ENCODE data around the gene PKLR.
A peak's percentile ranks its signal among the peaks of the same experiment; 100 is the strongest.
"Not testable (repeated sequence)": the region's sequence is repeated elsewhere in the genome, so short reads cannot be mapped to it uniquely, and the experiment has no call there.

PKLR gene

DNA sequence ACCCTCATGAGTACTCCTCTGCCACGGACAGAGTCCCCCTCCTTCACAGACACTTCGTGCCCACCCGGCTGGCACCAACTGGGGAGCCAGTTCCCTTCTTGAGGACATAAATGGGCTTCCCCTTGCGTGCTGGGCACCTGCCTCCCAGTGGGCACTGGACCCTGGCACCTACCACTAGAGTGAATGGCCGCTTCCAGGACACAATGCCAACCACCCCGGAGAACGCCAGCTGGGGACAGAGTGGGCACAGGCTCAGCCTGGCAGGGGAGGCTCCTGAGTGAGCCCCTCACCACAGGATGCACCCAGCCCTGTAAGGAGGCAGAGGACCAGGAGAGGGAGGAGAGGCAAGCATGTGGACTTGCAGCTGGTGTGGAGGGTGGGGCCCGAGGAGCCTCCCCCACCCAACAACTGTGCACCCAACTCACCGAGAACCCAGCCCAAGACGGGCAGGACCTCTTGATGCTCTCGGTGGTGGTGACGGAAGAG lies 47.0 kb downstream of the PKLR start:
- DNase-seq: no peak

DNA sequence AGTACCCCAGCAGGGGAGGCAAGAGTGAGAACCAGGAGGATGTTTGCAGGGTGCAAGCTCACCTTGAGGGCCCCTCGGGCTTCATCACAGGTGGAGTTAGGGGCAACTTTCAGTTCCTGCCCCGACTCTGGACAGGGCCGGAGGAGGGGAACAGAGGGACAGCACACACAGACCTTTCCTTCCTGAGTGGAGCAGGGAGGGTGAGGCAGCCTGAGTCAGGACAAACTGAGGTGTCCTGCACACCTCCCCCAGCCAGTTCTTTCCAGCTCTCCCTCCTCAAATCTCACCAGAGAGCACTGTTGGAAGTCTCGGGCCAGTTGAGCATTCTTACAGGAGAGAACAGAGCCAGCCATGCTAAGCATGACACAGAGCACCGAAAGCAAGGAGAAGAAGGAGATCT lies 47.4 kb downstream of the PKLR start:
- DNase-seq: no peak

DNA sequence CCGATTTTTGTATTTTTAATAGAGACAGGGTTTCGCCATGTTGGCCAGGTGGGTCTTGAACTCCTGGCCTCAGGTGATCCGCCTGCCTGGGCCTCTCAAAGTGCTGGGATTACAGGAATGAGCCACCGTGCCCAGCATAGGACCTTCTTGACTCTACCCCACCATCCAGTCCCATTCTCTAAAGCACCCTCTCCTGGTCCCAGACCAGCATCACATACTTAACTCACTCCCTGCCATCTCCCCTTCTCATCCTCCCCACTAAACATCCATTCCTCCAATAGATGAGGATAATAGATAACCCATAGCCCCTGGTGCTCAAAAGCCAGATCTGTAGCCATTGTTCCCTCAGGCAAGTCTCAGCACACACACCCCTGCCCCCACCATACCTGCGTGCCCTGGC lies 48.0 kb downstream of the PKLR start:
- DNase-seq: no peak

DNA sequence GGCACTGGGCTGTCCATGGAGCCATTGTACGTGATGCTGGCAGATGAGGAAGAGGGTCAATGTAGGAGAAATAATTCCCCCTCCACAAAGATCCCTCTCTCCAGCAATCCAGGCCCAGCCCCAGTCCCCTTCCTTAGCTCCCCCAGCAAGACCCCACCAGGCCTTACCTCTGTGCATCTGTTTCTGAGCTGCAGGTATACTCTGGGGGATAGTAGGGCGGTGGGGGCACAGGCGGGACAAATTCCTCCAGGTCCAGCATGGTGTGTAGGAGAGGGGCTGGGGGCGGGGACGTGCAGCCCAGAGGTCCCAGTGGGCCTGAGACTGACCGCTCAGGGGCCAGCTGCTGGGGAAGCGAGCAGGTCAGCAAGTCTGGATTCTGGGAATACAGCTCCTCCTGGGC lies 49.7 kb downstream of the PKLR start:
- DNase-seq: no peak

DNA sequence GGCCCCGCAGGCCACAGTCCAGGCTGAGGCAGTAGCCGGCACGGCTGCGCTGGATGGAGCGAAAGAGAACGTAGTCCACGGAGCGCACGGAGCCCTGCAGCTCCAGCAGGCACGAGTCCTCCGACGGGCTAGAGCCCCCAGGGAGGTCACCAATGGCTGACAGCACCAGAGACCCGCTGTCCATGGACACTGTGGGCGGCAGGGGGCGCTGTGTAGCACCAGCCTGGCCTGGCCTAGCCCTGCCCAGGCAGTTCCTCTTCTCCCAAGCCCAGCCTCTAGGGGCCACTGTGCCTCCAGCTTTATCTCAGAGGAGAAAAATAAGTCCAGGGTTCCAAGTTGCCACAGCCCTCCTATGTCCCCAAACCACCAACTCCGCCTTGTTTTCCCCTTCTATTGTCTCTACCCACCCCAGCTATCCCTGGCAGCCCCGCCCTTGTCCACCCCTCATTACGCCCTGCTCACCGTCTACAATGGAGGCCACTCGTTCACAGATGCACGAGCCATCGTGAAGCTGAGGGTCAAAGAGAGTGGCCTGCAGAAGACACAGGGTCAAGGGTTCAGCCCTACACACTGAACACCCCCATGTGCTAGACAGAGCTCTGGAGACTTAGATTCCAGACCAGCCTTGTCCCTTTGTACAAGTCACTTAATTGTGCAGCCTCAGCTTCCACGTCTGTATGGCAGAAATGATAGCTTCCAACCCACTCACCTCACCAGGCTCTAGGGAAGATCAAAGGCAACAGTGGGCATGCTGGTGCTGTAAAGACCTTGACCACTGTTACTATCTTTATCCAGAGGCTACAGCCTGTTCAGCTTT lies 50.4 kb downstream of the PKLR start:
- DNase-seq: peak; percentile 96

DNA sequence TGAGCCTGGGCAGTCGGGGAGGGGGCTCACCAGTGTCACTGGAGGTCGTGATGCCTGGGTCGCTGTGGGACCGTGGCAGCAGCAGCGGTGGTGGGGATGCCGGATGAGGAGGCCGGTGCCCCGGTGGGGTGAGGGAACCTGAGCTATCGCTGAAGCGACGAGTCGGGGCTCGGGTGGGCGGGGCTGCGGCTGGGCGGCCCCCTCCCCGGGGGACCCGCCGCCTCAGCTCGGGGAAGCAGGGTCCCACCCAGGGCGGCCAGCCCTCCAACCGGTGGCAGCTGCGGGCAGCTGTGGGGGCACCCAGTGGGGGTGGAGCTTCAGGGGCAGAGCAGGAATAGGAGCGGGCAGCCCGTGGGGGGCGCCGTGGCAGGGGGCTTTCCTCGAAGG lies 51.0 kb downstream of the PKLR start:
- DNase-seq: no peak

DNA sequence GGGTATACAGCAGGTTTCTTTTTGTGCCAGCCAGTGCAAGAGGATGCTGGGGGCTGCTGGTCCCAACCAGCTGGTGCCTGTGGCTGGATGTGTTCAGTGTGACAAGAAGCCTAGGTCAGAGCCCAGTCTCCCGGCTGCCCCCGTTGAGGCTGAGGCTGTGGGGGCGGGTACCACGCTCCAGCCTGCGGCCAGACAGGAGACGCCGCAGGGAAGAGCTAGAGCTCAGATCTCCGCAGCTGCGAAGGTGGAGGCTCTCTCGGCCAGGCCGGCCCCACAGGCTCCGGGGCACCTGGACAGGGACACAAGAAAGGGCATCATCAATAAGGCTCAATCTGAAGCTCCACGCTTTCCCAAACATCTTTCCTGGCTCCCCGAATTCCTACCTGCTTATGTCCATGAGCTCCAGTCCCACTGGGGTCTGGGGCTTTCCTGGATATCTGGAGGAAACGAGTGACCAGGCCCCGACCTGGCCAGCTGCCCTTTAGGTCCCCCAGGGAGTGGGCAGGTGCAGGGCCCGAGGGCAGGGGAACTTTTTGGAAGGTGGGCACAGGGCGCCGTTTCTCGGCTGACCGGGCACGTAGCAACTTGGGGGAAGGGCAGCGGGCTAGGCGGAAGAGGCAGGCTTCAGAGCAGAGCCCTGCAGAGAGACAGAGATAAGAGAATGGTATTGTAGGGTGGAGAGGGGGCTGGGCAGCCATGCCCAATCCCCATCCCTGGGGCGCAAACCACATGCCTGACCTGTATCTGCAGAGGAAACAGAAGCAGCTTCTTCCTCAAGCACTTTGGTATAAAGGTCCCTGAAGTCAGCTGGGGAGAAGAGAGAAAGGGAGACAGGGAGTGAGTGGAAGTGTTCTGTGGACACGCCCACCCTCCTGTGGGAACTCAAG lies 53.3 kb downstream of the PKLR start:
- no peak for DNase-seq

DNA sequence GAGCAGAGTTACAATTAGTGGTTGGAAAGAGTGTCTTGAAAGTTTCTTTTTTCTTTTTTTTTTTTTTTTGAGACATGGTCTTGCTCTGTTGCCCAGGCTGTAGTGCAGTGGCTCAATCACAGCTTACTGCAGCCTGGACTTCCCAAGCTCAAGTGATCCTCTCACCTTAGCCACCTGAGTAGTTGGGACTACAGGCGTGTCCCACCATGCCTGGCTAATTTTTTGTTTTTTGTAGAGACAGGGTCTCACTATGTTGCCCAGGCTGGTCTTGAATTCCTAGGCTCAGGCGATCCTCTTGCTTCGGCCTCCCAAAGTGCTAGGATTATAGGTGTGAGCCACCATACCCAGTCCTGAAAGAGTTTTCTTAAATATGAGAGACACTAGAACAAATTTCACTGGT lies 54.4 kb downstream of the PKLR start:
- DNase-seq: not testable (repeated sequence)

DNA sequence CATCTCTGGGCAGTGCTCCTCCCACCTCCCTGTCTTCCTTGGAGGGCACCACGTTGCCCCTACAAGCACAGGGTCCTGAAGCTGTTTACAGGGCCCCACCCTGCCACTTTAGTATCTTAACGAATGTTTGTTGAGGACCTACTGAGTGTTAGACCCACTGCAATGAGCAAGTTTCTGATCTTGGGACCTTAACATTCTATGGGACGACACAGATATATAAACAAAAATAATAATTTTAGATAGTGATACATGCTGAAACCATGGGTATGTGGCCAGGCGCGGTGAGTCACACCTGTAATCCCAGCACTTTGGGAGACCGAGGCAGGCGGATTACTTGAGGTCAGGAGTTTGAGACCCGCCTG lies 56.1 kb downstream of the PKLR start:
- DNase-seq: no peak

DNA sequence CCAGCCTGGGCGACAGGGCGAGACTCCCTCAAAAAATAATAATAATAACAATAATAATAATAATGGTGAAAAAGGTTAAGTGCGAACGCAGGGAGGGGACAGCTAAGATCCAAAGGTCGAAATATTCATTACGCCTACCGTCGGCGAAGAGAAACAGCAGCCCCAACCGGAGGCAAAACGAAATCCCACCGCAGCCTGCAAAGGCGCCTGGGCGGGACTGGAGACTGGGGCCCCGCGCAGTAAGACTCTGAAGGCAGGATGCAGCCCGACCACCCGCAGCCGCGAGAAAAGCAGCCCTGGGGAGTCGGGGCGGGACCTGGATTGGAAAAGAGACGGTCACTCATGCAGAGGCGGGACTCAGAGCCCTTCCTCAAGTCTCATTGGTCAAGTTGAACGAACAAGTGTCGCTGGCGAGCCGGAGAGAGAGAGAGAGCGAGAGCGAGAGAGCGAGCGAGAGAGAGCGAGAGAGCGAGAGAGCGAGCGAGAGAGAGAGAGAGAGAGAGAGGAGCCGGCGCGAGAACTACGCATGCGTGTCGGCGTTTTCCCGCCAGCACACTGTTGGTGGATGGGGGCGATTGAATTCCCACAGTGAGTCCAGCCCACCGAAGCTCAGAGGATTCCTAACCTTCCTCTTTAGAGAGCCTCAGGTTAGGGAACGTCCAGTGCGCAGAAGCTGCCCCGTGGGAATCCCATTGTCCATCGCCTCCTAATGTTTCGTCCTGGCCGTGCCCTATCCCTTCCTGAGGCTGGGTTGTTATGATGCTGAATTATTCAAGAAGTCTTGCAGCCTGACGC lies 56.7 kb downstream of the PKLR start:
- DNase-seq: peak; percentile 90

DNA sequence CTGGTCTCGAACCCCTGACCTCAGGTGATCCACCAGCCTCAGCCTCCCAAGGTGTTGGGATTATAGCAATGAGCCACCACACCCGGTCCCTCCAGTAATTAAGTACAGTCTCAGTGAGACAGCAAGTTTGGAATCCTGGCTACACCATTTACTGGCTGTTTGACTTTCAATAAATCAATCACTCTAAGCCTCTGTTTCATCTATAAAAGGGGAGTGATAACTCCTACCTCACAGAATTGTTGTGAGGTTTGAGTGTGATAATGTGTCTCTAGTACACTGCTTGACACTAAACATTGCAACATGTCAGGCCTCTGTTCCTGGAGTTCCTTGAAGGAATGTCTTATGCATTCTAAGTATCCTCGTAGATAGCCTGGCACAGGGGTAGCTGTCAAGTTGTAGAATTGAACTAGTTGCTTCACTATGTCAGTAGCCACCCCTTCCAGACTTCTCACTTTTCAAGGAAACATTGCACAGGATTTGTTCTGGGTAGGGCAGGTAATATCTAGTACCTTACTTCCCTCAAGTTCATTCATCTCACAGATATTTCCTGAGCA lies 58.4 kb downstream of the PKLR start:
- DNase-seq: no peak

DNA sequence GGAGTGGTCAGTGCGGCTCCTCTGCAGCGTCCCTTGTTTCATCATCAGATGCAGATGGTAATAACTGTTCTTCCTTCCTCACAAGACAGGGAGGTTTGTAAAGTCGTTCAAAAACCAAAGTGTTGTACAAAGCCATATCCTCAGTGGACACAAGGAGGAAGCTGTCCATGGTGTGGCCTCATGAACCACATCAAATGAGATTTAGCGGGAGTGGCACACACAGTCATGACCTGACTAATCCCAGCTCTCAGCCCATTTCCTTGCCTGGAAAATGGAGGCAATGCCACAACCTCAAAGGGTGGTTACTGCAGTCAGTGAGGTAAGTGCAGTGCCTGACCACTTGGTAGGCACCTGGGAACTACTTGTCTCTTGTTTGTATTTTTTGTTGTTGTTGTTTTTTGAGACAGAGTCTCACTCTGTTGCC lies 59.4 kb downstream of the PKLR start:
- DNase-seq: no peak

DNA sequence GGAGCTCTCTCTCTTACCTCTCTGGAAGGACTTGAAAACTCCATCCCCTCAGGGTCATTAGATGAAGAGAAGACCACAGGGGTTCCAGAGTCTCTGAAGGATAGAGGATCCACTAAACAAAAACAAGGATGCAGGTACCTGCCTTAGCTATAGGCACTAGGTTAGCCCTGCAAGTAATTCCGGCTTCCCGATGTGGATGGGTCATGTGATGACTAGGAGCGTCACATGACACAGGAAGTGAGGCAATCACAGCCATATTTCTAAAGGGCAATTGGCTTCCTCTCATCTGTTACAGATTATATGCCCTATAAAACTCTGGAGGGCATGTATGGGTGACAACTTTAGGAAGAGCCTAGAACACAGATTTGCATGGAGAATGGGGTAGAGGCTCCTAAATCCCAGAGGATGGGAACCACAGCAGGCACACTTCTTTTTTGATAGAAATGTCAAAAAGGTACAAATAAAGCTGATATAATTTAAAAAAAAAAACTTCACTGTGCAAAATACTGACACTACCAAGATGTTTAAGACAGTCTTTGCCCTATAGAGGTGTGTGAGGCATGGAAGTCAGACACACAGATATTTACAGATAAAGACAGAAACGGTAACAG lies 60.1 kb downstream of the PKLR start:
- DNase-seq: peak; percentile 66
